ENCODE measurements around the gene LRRC8A.

The LRRC8A gene

DNA sequence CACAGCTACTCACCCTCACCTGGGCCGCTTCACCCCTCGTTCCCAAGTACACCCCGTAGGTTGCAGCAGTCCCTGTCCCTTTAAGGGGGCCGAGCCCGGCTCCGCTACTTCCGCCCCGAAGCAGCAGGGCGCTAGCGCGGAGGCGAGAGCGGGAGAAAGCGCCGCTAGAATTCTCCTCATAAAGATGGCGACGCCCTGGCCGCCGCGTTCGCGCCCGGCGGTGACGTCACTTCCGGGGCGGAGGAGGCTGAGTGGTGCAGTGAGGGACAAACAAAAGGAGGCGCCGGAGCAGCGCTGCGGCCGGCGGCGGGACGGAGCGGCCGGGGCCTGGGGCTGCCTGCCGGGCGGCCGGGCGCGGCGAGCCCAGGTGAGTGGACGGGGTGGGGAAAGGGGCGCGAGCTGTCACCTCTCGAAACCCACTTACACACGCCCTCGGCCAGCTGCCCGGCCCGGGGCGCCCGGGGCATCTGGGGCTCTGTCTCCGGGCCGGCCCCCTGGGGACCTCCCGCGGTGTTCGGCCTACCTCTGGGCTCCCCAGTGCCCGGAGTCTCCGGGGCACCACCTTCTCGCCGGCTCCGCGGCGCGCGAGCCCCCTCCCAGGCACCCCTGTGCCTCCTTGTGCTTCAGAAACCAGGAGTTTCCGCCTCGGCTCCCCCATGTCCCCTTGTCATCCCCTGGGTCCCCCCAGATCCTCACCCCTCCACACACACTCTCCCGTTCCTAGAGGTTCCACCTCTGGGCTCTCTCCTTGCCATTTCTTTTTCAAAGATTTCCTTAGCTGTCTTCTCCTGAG, at the start of gene LRRC8A, which contains the start of gene KYAT1:
LRRC8A (plus strand) TSS at position 250 of the 793 bp plus-strand sequence. CDS start 25,032 bp downstream, outside the sequence.
KYAT1 (minus strand) TSS at position 67 of the 793 bp plus-strand sequence. CDS start 36,545 bp downstream, outside the sequence.
- peak within 1 kb of the TSS; percentile 90 for H3K27ac ChIP-seq
- TF ChIP-seq, protein P1, sequence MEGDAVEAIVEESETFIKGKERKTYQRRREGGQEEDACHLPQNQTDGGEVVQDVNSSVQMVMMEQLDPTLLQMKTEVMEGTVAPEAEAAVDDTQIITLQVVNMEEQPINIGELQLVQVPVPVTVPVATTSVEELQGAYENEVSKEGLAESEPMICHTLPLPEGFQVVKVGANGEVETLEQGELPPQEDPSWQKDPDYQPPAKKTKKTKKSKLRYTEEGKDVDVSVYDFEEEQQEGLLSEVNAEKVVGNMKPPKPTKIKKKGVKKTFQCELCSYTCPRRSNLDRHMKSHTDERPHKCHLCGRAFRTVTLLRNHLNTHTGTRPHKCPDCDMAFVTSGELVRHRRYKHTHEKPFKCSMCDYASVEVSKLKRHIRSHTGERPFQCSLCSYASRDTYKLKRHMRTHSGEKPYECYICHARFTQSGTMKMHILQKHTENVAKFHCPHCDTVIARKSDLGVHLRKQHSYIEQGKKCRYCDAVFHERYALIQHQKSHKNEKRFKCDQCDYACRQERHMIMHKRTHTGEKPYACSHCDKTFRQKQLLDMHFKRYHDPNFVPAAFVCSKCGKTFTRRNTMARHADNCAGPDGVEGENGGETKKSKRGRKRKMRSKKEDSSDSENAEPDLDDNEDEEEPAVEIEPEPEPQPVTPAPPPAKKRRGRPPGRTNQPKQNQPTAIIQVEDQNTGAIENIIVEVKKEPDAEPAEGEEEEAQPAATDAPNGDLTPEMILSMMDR (conservative IDR thresholded peaks at IDR 0.05), result no peak
- peak; percentile 66; the same call in 1 of the 2 replicates for TF ChIP-seq ZFX (IDR thresholded peaks at IDR 0.05)

DNA sequence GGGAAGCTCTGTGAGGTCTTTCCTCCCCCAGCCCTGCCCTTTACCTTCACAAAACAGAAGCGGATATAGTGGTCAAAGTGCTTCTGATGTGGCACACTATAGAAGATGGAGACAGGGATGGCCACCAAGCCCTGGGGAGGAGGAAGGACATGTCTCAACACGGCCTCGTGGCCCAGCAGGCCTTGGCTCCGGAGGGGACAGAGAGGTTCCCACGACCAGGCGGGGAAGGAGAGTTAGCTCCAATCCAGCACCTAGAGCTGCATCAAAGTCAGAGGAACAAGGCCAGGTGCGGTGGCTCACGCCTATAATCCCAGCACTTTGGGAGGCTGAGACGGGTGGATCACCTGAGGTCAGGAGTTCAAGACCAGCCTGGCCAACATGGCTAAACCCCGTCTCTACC, 48.2 kb upstream of the LRRC8A start:
- no peak overlapping the region for H3K27ac ChIP-seq
- TF ChIP-seq, protein P1 (conservative IDR thresholded peaks at IDR 0.05), result no peak
- TF ChIP-seq ZFX (IDR thresholded peaks at IDR 0.05), result no peak

GRCh38 chr9:128835246-128836210, 46.4 kb upstream of the LRRC8A start:
- no peak for TF ChIP-seq ZFX (IDR thresholded peaks at IDR 0.05)
- TF ChIP-seq, protein P1 (conservative IDR thresholded peaks at IDR 0.05), result no peak
- no peak overlapping the region for H3K27ac ChIP-seq

- no peak for TF ChIP-seq ZFX (IDR thresholded peaks at IDR 0.05)
- TF ChIP-seq, protein P1 (conservative IDR thresholded peaks at IDR 0.05), result no peak
- H3K27ac ChIP-seq, result no peak overlapping the region
Observed at GRCh38 chr9:128836509-128837145, 45.3 kb upstream of the LRRC8A start.

DNA sequence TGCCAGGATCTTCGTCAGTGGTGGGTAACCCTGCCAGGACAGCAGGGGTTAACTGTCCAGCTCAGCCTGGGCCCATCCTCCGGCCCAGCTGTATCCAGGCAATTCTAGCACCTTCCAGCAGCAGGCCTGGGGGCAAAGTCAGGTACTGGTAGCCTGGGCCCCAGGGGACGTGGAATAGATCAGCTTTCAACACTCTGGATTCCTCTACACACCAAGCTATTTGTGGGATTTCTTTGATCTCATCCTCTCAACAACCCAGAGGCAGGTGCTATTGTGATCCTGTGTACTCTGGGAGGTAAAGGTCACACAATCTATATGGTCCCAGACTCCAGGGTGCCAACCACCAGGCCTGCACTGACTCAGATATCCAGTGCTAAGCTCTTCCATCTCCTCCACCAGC, 43.6 kb upstream of the LRRC8A start:
- TF ChIP-seq, protein P1 (conservative IDR thresholded peaks at IDR 0.05), result no peak
- TF ChIP-seq ZFX (IDR thresholded peaks at IDR 0.05), result no peak
- no peak overlapping the region for H3K27ac ChIP-seq

- TF ChIP-seq, protein P1 (conservative IDR thresholded peaks at IDR 0.05), result no peak
- TF ChIP-seq ZFX (IDR thresholded peaks at IDR 0.05), result no peak
- H3K27ac ChIP-seq, result peak overlapping the region; percentile 50; the same call in 1 of the 2 replicates
Observed at GRCh38 chr9:128840524-128840923, 41.4 kb upstream of the LRRC8A start.

All from C4-2B (cell line).